ENCODE results near the gene ABHD16A.

GRCh38 chr6:31655349-31656237 is 47.5 kb downstream of the ABHD16A start, which contains the start of gene APOM:
- TF ChIP-seq, protein P1, sequence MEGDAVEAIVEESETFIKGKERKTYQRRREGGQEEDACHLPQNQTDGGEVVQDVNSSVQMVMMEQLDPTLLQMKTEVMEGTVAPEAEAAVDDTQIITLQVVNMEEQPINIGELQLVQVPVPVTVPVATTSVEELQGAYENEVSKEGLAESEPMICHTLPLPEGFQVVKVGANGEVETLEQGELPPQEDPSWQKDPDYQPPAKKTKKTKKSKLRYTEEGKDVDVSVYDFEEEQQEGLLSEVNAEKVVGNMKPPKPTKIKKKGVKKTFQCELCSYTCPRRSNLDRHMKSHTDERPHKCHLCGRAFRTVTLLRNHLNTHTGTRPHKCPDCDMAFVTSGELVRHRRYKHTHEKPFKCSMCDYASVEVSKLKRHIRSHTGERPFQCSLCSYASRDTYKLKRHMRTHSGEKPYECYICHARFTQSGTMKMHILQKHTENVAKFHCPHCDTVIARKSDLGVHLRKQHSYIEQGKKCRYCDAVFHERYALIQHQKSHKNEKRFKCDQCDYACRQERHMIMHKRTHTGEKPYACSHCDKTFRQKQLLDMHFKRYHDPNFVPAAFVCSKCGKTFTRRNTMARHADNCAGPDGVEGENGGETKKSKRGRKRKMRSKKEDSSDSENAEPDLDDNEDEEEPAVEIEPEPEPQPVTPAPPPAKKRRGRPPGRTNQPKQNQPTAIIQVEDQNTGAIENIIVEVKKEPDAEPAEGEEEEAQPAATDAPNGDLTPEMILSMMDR (IDR thresholded peaks at IDR 0.05) = no peak
- TF ChIP-seq SIN3A (IDR thresholded peaks at IDR 0.05; ENCODE audit: borderline replicate concordance, insufficient read depth, low read depth, low read length) (no peak), TCF7L2 (IDR thresholded peaks at IDR 0.05; ENCODE audit: low read depth, low read length) (no peak), POLR2AphosphoS5 (IDR thresholded peaks at IDR 0.05; ENCODE audit: low read depth, low read length) (no peak)

Data from Panc1 (cell line).